ENCODE data around the gene ZNF407. TPM values are rescaled to one million over a fixed set of nuclear protein-coding genes. Genes with fewer than 3 reads are reported as not detected.

ZNF407 gene
- total and polyA plus RNA-seq, 10 donors, result 2.0 to 41.0 (median 26.3) TPM

- Histone ChIP-seq H3K4me1 (no peaks in the 10 kb centered on the region), H3K27me3 (replicated peaks in 1 of 7) (no peaks in the 10 kb centered on the region), H3K27ac (no peak overlapping the region), H3K36me3 (peaks cover 0 to 46% (median 4%) of the 10 kb centered on the region in 6 donors), H3K4me3 (no peak overlapping the region), H3K9me3 (no peaks in the 10 kb centered on the region)
- WGBS, 5 donors, result 84 to 93% (median 89%) methylated on average over 4 of the region's 4 CpGs
- intact Hi-C loops (cut with DNase I; ENCODE audit: low total_unique reads), result no loop called here
- no peak for DNase-seq
- no peak for TF ChIP-seq POLR2A (IDR thresholded peaks at IDR 0.05)
- TF ChIP-seq CTCF (IDR thresholded peaks at IDR 0.05 in 8 of 11, conservative IDR thresholded peaks at IDR 0.05 in 3 of 11), result no peak
- TF ChIP-seq POLR2AphosphoS5 (IDR thresholded peaks at IDR 0.05), result no peak
Observed at GRCh38 chr18:74665346-74665745, 67.7 kb downstream of the ZNF407 start.

GRCh38 chr18:74665905-74666304, 68.2 kb downstream of the ZNF407 start:
- Histone ChIP-seq H3K9me3 (no peaks in the 10 kb centered on the region), H3K4me1 (no peaks in the 10 kb centered on the region), H3K36me3 (peaks cover 0 to 50% (median 4%) of the 10 kb centered on the region in 6 donors), H3K27me3 (replicated peaks in 1 of 7) (no peaks in the 10 kb centered on the region), H3K4me3 (no peak overlapping the region), H3K27ac (no peak overlapping the region)
- WGBS, 5 donors, result 91 to 99% (median 95%) methylated on average over 9 of the region's 9 CpGs
- TF ChIP-seq POLR2AphosphoS5 (IDR thresholded peaks at IDR 0.05) (no peak), POLR2A (IDR thresholded peaks at IDR 0.05) (no peak), CTCF (IDR thresholded peaks at IDR 0.05 in 8 of 11, conservative IDR thresholded peaks at IDR 0.05 in 3 of 11) (no peak)
- intact Hi-C loops (cut with DNase I; ENCODE audit: low total_unique reads), result no loop called here
- no peak for DNase-seq

- no peaks in the 10 kb centered on the region for H3K27me3 ChIP-seq (replicated peaks in 1 of 7)
- TF ChIP-seq CTCF (IDR thresholded peaks at IDR 0.05 in 8 of 11, conservative IDR thresholded peaks at IDR 0.05 in 3 of 11) (no peak), POLR2AphosphoS5 (IDR thresholded peaks at IDR 0.05) (no peak), POLR2A (IDR thresholded peaks at IDR 0.05) (no peak)
- no peak overlapping the region for H3K4me3 ChIP-seq
- DNase-seq, result no peak
- no peaks in the 10 kb centered on the region for H3K9me3 ChIP-seq
- intact Hi-C loops (cut with DNase I; ENCODE audit: low total_unique reads), result no loop called here
- WGBS, 5 donors, result 90 to 96% (median 94%) methylated on average over 8 of the region's 8 CpGs
- no peak overlapping the region for H3K27ac ChIP-seq
- H3K4me1 ChIP-seq, result no peaks in the 10 kb centered on the region
- peaks cover 0 to 60% (median 1%) of the 10 kb centered on the region in 6 donors for H3K36me3 ChIP-seq
Observed at GRCh38 chr18:74669136-74669798, 71.6 kb downstream of the ZNF407 start.

- 86 to 91% (median 89%) methylated on average over 6 of the region's 6 CpGs for WGBS, 5 donors
- TF ChIP-seq POLR2A (IDR thresholded peaks at IDR 0.05) (no peak), POLR2AphosphoS5 (IDR thresholded peaks at IDR 0.05) (no peak), CTCF (IDR thresholded peaks at IDR 0.05 in 8 of 11, conservative IDR thresholded peaks at IDR 0.05 in 3 of 11) (no peak)
- no peak overlapping the region for H3K27ac ChIP-seq
- intact Hi-C loops (cut with DNase I; ENCODE audit: low total_unique reads), result no loop called here
- DNase-seq, result no peak
- H3K4me1 ChIP-seq, result no peaks in the 10 kb centered on the region
- peaks cover 0 to 73% (median 5%) of the 10 kb centered on the region in 6 donors for H3K36me3 ChIP-seq
- no peaks in the 10 kb centered on the region for H3K27me3 ChIP-seq (replicated peaks in 1 of 7)
- no peak overlapping the region for H3K4me3 ChIP-seq
- H3K9me3 ChIP-seq, result peaks cover 0 to 9% (median 8%) of the 10 kb centered on the region in 8 donors
Observed at GRCh38 chr18:74672371-74672770, 74.7 kb downstream of the ZNF407 start.
